Thyroid gland (tissue), 4 donors: ENCODE results near the gene BFSP1. TPM values are rescaled to one million over a fixed set of nuclear protein-coding genes. Genes with fewer than 3 reads are reported as not detected.
A peak's percentile ranks its signal among the peaks of the same experiment; 100 is the strongest.

ENCODE experiments used
- DNase-seq, 2 donors: peaks; one replicate each; pipeline ENCODE4 v3.0.0-alpha.2; 2019
- H3K27ac ChIP-seq, 3 donors: fragments of 200-600 bp; sonication (generic); 1 replicate in 2 of 3; 2 replicates in 1 of 3; pipeline ENCODE4 v1.5.1; 2016 to 2019; ENCODE audit warnings: mild to moderate bottlenecking in 1 of 3, moderate library complexity in 1 of 3
- H3K27me3 ChIP-seq: fragments of 200-600 bp; sonication (generic); one replicate; pipeline ENCODE4 v1.5.1; 2019
- H3K36me3 ChIP-seq, 2 donors: fragments of 200-600 bp; sonication (generic); one replicate each; pipeline ENCODE4 v1.5.1; 2016 to 2019
- H3K4me1 ChIP-seq, 2 donors: fragments of 200-600 bp; sonication (generic); one replicate each; pipeline ENCODE4 v1.5.1; 2017 to 2019
- H3K4me3 ChIP-seq, 3 donors: fragments of 200-600 bp; sonication (generic); replicated peaks in 1 of 3; 1 replicate in 2 of 3; 2 replicates in 1 of 3; pipeline ENCODE4 v1.5.1; 2016; ENCODE audit warnings: mild to moderate bottlenecking in 1 of 3
- H3K9me3 ChIP-seq: fragments of 200-600 bp; sonication (generic); one replicate; pipeline ENCODE4 v1.5.1; 2017
- CTCF ChIP-seq, 6 experiments: fragments of 200-600 bp in 3 of 6; fragments of 450-650 bp in 3 of 6; sonication (generic) in 3 of 6; IDR thresholded peaks; one replicate each; pipeline ENCODE4 v1.5.1; 2016 to 2019; ENCODE audit warnings: antibody characterized with exemption in 6 of 6, mild to moderate bottlenecking in 2 of 6, inconsistent platforms in 1 of 6, moderate library complexity in 1 of 6
- POLR2A ChIP-seq, 2 donors: fragments of 450-650 bp; IDR thresholded peaks; one replicate each; pipeline ENCODE4 v1.6.1; 2017; ENCODE audit warnings: antibody characterized with exemption in 2 of 2, mild to moderate bottlenecking in 2 of 2, moderate library complexity in 1 of 2
- WGBS, 2 donors: methylation state at CpG; one replicate each; pipeline ENCODE4 v1.1.5; 2017; 5-methylcytosine and 5-hydroxymethylcytosine counted together
- intact Hi-C: fragments of 100-400 bp; cut with DNase I; formaldehyde crosslinking; loops from one replicate; pipeline ENCODE4 v1.15.1; 2023
- total RNA-seq, 4 donors: library from RNA; depleted of rRNA; stranded (reverse); fragments of >200 nt; gene quantifications; one replicate each; pipeline ENCODE4 v1.2.3, GENCODE V29; 2016

BFSP1 gene
- total RNA-seq, 4 donors from 2014 or later, result 2.7 to 8.7 (median 4.2) TPM

GRCh38 chr20:17573463-17573862 lies 42.3 kb upstream of the BFSP1 start:
- WGBS, 2 donors, result 80 to 83% methylated on average over 3 of the region's 3 CpGs
- peaks cover 48 to 58% of the 10 kb centered on the region in 2 donors for H3K4me1 ChIP-seq

DNA sequence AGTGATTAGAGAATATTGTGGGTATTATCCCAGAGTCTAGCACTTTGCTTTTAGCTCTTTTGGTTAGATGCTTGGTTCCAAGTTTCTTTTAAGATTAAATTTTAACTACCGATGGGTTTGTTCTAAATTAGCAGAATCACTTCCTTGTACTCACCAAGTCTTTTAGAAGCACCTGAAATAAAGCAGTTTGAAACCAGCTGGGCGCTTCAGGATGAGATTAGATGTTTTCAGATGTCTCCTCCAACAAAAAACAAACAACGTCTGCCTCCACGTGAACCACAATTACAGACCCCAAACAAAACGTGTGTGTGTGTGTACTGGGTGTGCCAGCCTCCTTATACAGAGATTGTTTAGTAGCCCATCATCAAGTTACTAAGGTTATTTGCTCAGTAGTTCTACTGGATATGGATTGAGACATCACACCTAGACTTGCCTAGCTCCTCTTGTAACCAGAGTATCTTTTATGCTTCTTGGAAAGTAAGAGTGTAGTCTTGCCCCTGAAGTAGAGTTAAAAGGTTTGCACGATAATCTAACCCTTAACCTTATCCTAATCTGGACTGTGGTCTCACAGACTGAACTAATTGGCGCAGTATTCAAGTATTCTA lies 41.0 kb upstream of the BFSP1 start:
- no peak for DNase-seq
- 38 to 49% methylated on average over 7 of the region's 7 CpGs for WGBS, 2 donors
- H3K9me3 ChIP-seq, result no peaks in the 10 kb centered on the region
- intact Hi-C loops, result no loop called here
- peak overlapping the region in 2 of 3 donors; percentile 54 to 100 for H3K4me3 ChIP-seq
- H3K27ac ChIP-seq, result peak overlapping the region; percentile 98 to 100 (median 100)
- H3K36me3 ChIP-seq, result no peaks in the 10 kb centered on the region
- TF ChIP-seq POLR2A (IDR thresholded peaks at IDR 0.05) (no peak), CTCF (IDR thresholded peaks at IDR 0.05) (no peak)
- no peaks in the 10 kb centered on the region for H3K27me3 ChIP-seq
- H3K4me1 ChIP-seq, result peaks cover 43 to 58% of the 10 kb centered on the region in 2 donors

More at GRCh38 chr20:17573463-17573862, 42.3 kb upstream of the BFSP1 start:
- no peaks in the 10 kb centered on the region for H3K36me3 ChIP-seq
- intact Hi-C loops, result no loop called here
- H3K4me3 ChIP-seq, result no peak overlapping the region
- no peak for TF ChIP-seq POLR2A (IDR thresholded peaks at IDR 0.05)
- no peak for TF ChIP-seq CTCF (IDR thresholded peaks at IDR 0.05)
- H3K27ac ChIP-seq, result peak overlapping the region; percentile 98 to 100 (median 100)
- no peaks in the 10 kb centered on the region for H3K9me3 ChIP-seq
- H3K27me3 ChIP-seq, result no peaks in the 10 kb centered on the region
- DNase-seq, result no peak

- no peak for DNase-seq
- no peaks in the 10 kb centered on the region for H3K9me3 ChIP-seq
- peak overlapping the region; percentile 98 to 100 (median 100) for H3K27ac ChIP-seq
- intact Hi-C loops, result no loop called here
- H3K36me3 ChIP-seq, result no peaks in the 10 kb centered on the region
- H3K27me3 ChIP-seq, result no peaks in the 10 kb centered on the region
- 6 to 7% methylated on average over 6 of the region's 6 CpGs for WGBS, 2 donors
- TF ChIP-seq CTCF (IDR thresholded peaks at IDR 0.05), result no peak
- no peak for TF ChIP-seq POLR2A (IDR thresholded peaks at IDR 0.05)
- H3K4me1 ChIP-seq, result peaks cover 33 to 48% of the 10 kb centered on the region in 2 donors
- H3K4me3 ChIP-seq, result peak overlapping the region in 2 of 3 donors; percentile 54 to 100
Observed at GRCh38 chr20:17571153-17571527, 40.0 kb upstream of the BFSP1 start.

- 1 to 3% methylated on average over 18 to 23 of the region's 43 CpGs for WGBS, 2 donors
- peak; percentile 46 to 58 for DNase-seq
- peak overlapping the region; percentile 98 to 100 (median 100) for H3K27ac ChIP-seq
- peaks cover 28 to 42% of the 10 kb centered on the region in 2 donors for H3K4me1 ChIP-seq
- intact Hi-C loops, result no loop called here
- no peaks in the 10 kb centered on the region for H3K27me3 ChIP-seq
- TF ChIP-seq CTCF (IDR thresholded peaks at IDR 0.05) (no peak), POLR2A (IDR thresholded peaks at IDR 0.05) (no peak)
- H3K36me3 ChIP-seq, result no peaks in the 10 kb centered on the region
- no peaks in the 10 kb centered on the region for H3K9me3 ChIP-seq
- peak overlapping the region; percentile 54 to 100 (median 67) for H3K4me3 ChIP-seq
Observed at GRCh38 chr20:17570347-17571152, 39.4 kb upstream of the BFSP1 start.
